ENCODE measurements around the gene TRH. TPM values are rescaled to one million over a fixed set of nuclear protein-coding genes. Genes with fewer than 3 reads are reported as not detected.

Gene TRH
- total RNA-seq, 1 experiment from 2014 or later = 0.22 TPM

DNA sequence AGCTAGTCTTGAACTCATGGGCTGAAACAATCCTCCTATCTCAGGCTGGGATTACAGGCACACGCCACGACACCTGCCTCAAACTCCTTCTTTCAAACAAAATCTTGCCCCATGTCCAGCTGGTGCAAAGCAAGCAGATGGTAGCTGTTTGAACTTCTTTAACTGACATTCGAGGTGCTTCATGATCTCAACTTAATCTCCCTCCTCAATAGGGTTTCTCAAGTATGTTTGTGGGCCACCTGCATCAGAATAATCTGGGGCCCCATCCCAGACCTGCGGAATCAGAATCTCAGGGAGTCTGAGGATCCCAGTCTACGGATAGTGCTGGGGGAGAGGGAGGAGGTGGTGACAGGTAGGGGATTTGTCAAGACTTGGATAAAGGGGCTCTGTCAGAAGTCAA is 20.9 kb upstream of the TRH start (continued):
- TF ChIP-seq, protein P1, sequence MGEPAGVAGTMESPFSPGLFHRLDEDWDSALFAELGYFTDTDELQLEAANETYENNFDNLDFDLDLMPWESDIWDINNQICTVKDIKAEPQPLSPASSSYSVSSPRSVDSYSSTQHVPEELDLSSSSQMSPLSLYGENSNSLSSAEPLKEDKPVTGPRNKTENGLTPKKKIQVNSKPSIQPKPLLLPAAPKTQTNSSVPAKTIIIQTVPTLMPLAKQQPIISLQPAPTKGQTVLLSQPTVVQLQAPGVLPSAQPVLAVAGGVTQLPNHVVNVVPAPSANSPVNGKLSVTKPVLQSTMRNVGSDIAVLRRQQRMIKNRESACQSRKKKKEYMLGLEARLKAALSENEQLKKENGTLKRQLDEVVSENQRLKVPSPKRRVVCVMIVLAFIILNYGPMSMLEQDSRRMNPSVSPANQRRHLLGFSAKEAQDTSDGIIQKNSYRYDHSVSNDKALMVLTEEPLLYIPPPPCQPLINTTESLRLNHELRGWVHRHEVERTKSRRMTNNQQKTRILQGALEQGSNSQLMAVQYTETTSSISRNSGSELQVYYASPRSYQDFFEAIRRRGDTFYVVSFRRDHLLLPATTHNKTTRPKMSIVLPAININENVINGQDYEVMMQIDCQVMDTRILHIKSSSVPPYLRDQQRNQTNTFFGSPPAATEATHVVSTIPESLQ (CRISPR knock-in tag; IDR thresholded peaks at IDR 0.05) = no peak
- TF ChIP-seq ZNF416 (CRISPR knock-in tag; IDR thresholded peaks at IDR 0.05) = no peak

DNA sequence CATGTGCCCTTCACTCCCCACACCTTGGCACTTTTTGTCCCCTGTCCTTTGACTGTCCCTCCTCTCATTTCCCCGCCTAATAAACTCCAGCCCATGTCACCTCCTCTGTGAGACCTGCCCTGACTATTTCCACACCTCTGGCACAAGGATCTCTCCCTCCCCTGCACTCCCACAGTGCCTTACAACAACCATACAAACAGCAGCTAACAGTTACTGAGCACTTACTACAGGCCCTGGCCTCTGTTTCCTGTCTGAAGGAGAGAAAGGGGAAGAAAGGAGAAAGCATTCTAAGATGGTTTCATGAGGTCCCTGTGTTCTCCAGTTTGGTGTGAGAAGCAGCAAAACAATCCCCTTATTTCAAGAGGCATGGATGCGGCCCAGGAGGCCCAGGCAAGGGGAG is 20.0 kb upstream of the TRH start:
- no peak for DNase-seq (ENCODE audit: low spot score)
- Mint-ChIP-seq H3K27ac (no peak overlapping the region), H3K27me3 (ENCODE audit: low read depth) (peaks cover 24% of the 10 kb centered on the region; the same call in 1 of the 2 replicates), H3K36me3 (no peaks in the 10 kb centered on the region), H3K9me3 (no peaks in the 10 kb centered on the region), H3K4me3 (no peak overlapping the region), H3K4me1 (no peaks in the 10 kb centered on the region)
- ChIA-PET POLR2A (no interaction called here), CTCF (interaction anchor here (2.3 kb wide), 1 partner anchor 12 kb away, joined by 11 read pairs; no protein-coding TSS in a partner anchor)
- TF ChIP-seq TP53 (CRISPR knock-in tag; IDR thresholded peaks at IDR 0.05) (no peak), NR2C2 (CRISPR knock-in tag; IDR thresholded peaks at IDR 0.05) (no peak), ZNF138 (CRISPR knock-in tag; conservative IDR thresholded peaks at IDR 0.05) (no peak), SOX15 (CRISPR knock-in tag; IDR thresholded peaks at IDR 0.05) (no peak), ZNF396 (CRISPR knock-in tag; IDR thresholded peaks at IDR 0.05; ENCODE audit: borderline replicate concordance) (no peak)
- TF ChIP-seq, protein P2, sequence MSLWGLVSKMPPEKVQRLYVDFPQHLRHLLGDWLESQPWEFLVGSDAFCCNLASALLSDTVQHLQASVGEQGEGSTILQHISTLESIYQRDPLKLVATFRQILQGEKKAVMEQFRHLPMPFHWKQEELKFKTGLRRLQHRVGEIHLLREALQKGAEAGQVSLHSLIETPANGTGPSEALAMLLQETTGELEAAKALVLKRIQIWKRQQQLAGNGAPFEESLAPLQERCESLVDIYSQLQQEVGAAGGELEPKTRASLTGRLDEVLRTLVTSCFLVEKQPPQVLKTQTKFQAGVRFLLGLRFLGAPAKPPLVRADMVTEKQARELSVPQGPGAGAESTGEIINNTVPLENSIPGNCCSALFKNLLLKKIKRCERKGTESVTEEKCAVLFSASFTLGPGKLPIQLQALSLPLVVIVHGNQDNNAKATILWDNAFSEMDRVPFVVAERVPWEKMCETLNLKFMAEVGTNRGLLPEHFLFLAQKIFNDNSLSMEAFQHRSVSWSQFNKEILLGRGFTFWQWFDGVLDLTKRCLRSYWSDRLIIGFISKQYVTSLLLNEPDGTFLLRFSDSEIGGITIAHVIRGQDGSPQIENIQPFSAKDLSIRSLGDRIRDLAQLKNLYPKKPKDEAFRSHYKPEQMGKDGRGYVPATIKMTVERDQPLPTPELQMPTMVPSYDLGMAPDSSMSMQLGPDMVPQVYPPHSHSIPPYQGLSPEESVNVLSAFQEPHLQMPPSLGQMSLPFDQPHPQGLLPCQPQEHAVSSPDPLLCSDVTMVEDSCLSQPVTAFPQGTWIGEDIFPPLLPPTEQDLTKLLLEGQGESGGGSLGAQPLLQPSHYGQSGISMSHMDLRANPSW (CRISPR knock-in tag; conservative IDR thresholded peaks at IDR 0.05; ENCODE audit: low read depth) = no peak
- TF ChIP-seq, protein P3, sequence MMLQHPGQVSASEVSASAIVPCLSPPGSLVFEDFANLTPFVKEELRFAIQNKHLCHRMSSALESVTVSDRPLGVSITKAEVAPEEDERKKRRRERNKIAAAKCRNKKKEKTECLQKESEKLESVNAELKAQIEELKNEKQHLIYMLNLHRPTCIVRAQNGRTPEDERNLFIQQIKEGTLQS (CRISPR knock-in tag; conservative IDR thresholded peaks at IDR 0.05) = no peak
- TF ChIP-seq, protein P4, sequence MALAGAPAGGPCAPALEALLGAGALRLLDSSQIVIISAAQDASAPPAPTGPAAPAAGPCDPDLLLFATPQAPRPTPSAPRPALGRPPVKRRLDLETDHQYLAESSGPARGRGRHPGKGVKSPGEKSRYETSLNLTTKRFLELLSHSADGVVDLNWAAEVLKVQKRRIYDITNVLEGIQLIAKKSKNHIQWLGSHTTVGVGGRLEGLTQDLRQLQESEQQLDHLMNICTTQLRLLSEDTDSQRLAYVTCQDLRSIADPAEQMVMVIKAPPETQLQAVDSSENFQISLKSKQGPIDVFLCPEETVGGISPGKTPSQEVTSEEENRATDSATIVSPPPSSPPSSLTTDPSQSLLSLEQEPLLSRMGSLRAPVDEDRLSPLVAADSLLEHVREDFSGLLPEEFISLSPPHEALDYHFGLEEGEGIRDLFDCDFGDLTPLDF (CRISPR knock-in tag; IDR thresholded peaks at IDR 0.05) = no peak
- TF ChIP-seq, protein P5, sequence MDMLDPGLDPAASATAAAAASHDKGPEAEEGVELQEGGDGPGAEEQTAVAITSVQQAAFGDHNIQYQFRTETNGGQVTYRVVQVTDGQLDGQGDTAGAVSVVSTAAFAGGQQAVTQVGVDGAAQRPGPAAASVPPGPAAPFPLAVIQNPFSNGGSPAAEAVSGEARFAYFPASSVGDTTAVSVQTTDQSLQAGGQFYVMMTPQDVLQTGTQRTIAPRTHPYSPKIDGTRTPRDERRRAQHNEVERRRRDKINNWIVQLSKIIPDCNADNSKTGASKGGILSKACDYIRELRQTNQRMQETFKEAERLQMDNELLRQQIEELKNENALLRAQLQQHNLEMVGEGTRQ (CRISPR knock-in tag; IDR thresholded peaks at IDR 0.05) = no peak
- TF ChIP-seq, protein P6, sequence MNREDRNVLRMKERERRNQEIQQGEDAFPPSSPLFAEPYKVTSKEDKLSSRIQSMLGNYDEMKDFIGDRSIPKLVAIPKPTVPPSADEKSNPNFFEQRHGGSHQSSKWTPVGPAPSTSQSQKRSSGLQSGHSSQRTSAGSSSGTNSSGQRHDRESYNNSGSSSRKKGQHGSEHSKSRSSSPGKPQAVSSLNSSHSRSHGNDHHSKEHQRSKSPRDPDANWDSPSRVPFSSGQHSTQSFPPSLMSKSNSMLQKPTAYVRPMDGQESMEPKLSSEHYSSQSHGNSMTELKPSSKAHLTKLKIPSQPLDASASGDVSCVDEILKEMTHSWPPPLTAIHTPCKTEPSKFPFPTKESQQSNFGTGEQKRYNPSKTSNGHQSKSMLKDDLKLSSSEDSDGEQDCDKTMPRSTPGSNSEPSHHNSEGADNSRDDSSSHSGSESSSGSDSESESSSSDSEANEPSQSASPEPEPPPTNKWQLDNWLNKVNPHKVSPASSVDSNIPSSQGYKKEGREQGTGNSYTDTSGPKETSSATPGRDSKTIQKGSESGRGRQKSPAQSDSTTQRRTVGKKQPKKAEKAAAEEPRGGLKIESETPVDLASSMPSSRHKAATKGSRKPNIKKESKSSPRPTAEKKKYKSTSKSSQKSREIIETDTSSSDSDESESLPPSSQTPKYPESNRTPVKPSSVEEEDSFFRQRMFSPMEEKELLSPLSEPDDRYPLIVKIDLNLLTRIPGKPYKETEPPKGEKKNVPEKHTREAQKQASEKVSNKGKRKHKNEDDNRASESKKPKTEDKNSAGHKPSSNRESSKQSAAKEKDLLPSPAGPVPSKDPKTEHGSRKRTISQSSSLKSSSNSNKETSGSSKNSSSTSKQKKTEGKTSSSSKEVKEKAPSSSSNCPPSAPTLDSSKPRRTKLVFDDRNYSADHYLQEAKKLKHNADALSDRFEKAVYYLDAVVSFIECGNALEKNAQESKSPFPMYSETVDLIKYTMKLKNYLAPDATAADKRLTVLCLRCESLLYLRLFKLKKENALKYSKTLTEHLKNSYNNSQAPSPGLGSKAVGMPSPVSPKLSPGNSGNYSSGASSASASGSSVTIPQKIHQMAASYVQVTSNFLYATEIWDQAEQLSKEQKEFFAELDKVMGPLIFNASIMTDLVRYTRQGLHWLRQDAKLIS (CRISPR knock-in tag; IDR thresholded peaks at IDR 0.05; ENCODE audit: borderline replicate concordance) = no peak
- TF ChIP-seq, protein P7, sequence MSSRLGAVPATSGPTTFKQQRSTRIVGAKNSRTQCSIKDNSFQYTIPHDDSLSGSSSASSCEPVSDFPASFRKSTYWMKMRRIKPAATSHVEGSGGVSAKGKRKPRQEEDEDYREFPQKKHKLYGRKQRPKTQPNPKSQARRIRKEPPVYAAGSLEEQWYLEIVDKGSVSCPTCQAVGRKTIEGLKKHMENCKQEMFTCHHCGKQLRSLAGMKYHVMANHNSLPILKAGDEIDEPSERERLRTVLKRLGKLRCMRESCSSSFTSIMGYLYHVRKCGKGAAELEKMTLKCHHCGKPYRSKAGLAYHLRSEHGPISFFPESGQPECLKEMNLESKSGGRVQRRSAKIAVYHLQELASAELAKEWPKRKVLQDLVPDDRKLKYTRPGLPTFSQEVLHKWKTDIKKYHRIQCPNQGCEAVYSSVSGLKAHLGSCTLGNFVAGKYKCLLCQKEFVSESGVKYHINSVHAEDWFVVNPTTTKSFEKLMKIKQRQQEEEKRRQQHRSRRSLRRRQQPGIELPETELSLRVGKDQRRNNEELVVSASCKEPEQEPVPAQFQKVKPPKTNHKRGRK (CRISPR knock-in tag; IDR thresholded peaks at IDR 0.05; ENCODE audit: borderline replicate concordance) = no peak
- TF ChIP-seq, protein P8, sequence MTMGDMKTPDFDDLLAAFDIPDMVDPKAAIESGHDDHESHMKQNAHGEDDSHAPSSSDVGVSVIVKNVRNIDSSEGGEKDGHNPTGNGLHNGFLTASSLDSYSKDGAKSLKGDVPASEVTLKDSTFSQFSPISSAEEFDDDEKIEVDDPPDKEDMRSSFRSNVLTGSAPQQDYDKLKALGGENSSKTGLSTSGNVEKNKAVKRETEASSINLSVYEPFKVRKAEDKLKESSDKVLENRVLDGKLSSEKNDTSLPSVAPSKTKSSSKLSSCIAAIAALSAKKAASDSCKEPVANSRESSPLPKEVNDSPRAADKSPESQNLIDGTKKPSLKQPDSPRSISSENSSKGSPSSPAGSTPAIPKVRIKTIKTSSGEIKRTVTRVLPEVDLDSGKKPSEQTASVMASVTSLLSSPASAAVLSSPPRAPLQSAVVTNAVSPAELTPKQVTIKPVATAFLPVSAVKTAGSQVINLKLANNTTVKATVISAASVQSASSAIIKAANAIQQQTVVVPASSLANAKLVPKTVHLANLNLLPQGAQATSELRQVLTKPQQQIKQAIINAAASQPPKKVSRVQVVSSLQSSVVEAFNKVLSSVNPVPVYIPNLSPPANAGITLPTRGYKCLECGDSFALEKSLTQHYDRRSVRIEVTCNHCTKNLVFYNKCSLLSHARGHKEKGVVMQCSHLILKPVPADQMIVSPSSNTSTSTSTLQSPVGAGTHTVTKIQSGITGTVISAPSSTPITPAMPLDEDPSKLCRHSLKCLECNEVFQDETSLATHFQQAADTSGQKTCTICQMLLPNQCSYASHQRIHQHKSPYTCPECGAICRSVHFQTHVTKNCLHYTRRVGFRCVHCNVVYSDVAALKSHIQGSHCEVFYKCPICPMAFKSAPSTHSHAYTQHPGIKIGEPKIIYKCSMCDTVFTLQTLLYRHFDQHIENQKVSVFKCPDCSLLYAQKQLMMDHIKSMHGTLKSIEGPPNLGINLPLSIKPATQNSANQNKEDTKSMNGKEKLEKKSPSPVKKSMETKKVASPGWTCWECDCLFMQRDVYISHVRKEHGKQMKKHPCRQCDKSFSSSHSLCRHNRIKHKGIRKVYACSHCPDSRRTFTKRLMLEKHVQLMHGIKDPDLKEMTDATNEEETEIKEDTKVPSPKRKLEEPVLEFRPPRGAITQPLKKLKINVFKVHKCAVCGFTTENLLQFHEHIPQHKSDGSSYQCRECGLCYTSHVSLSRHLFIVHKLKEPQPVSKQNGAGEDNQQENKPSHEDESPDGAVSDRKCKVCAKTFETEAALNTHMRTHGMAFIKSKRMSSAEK (CRISPR knock-in tag; IDR thresholded peaks at IDR 0.05; ENCODE audit: borderline replicate concordance) = no peak
- no peak for ATAC-seq
